GM10248 (cell line): ENCODE measurements around the gene TRANK1.

Experiments
- CTCF ChIA-PET: fragments of 300-600 bp; sonication (Branson Sonifier 250); formaldehyde crosslinking; extraction: SDS; loops from one replicate; lab custom pipeline; 2021; ENCODE audit warnings: antibody characterized with exemption; lab: Yijun Ruan, JAX
- POLR2A ChIA-PET: fragments of 350-650 bp; sonication (Branson Sonifier 250); formaldehyde crosslinking; extraction: SDS; loops from one replicate; lab custom pipeline; 2020; ENCODE audit warnings: antibody characterized with exemption; lab: Yijun Ruan, JAX
- DNase-seq: peaks from one replicate; pipeline ENCODE4 v3.0.0; 2012; ENCODE audit errors: extremely low spot score
- CTCF ChIP-seq: IDR thresholded peaks from 2 replicates; pipeline ENCODE4 v1.5.1; 2012; ENCODE audit warnings: mild to moderate bottlenecking, low read depth; ENCODE audit errors: extremely low read depth, missing control alignments, control extremely low read depth

Gene TRANK1

GRCh38 chr3:36944641-36945270, at the start of gene TRANK1:
Gene TRANK1, minus strand, starts transcription at chr3:36945054. Its CDS starts 245 bp downstream, at chr3:36944809.
- TF ChIP-seq CTCF = no peak
- POLR2A ChIA-PET = no interaction called here
- CTCF ChIA-PET = interaction anchor here (1.0 to 4.7 kb wide), 6 partner anchors 10 to 47 kb away, joined by 3 to 36 read pairs (median 11); no protein-coding TSS in a partner anchor
- peak; percentile 72 for DNase-seq

- TF ChIP-seq CTCF = no peak
- ChIA-PET CTCF (interaction anchor here (0.8 to 3.2 kb wide), 9 partner anchors 15 to 218 kb away, joined by 3 to 23 read pairs (median 5); no protein-coding TSS in a partner anchor), POLR2A (interaction anchor here (0.5 to 1.0 kb wide), 7 partner anchors 12 to 72 kb away, joined by 3 to 7 read pairs (median 3); no protein-coding TSS in a partner anchor)
- peak; percentile 85 for DNase-seq
Observed at GRCh38 chr3:36993326-36994283, 48.8 kb upstream of the TRANK1 start, which contains the start of gene MLH1. Gene MLH1, plus strand, starts transcription at chr3:36993518. Its CDS starts 30 bp downstream, at chr3:36993548.

- ChIA-PET POLR2A (interaction anchor here (0.5 to 1.0 kb wide), 7 partner anchors 13 to 72 kb away, joined by 3 to 7 read pairs (median 3); no protein-coding TSS in a partner anchor), CTCF (interaction anchor here (0.8 to 3.2 kb wide), 9 partner anchors 14 to 219 kb away, joined by 3 to 23 read pairs (median 5); no protein-coding TSS in a partner anchor)
- peak; percentile 96 for DNase-seq
- TF ChIP-seq CTCF = peak; percentile 18
Observed at GRCh38 chr3:36992806-36993325, 48.0 kb upstream of the TRANK1 start, which contains the start of gene EPM2AIP1. Gene EPM2AIP1, minus strand, starts transcription at chr3:36993131. Its CDS starts 54 bp downstream, at chr3:36993077.

- DNase-seq = no peak
- ChIA-PET CTCF (interaction anchor here (0.7 to 3.2 kb wide), 8 partner anchors 9 to 87 kb away, joined by 3 to 23 read pairs (median 6); no protein-coding TSS in a partner anchor), POLR2A (interaction anchor here (0.5 to 1.0 kb wide), 5 partner anchors 12 to 227 kb away, joined by 3 to 7 read pairs (median 5); no protein-coding TSS in a partner anchor)
- no peak for TF ChIP-seq CTCF
Observed at GRCh38 chr3:36991923-36992805, 47.3 kb upstream of the TRANK1 start.

- CTCF ChIA-PET = interaction anchor here (0.7 to 3.0 kb wide), 4 partner anchors 8 to 86 kb away, joined by 3 to 8 read pairs (median 3); no protein-coding TSS in a partner anchor
- TF ChIP-seq CTCF = no peak
- POLR2A ChIA-PET = interaction anchor here (0.5 to 0.8 kb wide), 3 partner anchors 21 to 228 kb away, joined by 3 to 7 read pairs (median 3); no protein-coding TSS in a partner anchor
- no peak for DNase-seq
Observed at GRCh38 chr3:36991147-36991546, 46.3 kb upstream of the TRANK1 start.
